K562 (cell line): ENCODE data around the gene LRRC74B. TPM values are rescaled to one million over a fixed set of nuclear protein-coding genes. Genes with fewer than 3 reads are reported as not detected.

Experiments used
- ARHGAP35 ChIP-seq: fragments of 450-650 bp; IDR thresholded peaks from 2 replicates; pipeline ENCODE4 v1.6.1; 2018; ENCODE audit not compliant: partially characterized antibody
- BACH1 ChIP-seq: fragments of 200-800 bp; sonication (Bioruptor generic); IDR thresholded peaks from 2 replicates; pipeline ENCODE4 v1.6.1; 2016; ENCODE audit warnings: missing genetic modification characterization, missing compliant biosample characterization
- ESRRA ChIP-seq: fragments of 450-650 bp; IDR thresholded peaks from 2 replicates; pipeline ENCODE4 v1.6.1; 2014; ENCODE audit warnings: low read depth, mild to moderate bottlenecking, moderate library complexity, borderline replicate concordance
- HCFC1 ChIP-seq: IDR thresholded peaks from 2 replicates; pipeline ENCODE4 v1.6.1; 2012; ENCODE audit warnings: low read depth, low read length, improper control_type of control experiment
- KDM5B ChIP-seq: fragments of 200-600 bp; sonication (generic); IDR thresholded peaks from 2 replicates; pipeline ENCODE4 v1.6.1; 2012; ENCODE audit warnings: low read depth, mild to moderate bottlenecking, moderate library complexity, low read length, control low read depth, inconsistent platforms; ENCODE audit not compliant: insufficient replicate concordance
- NR3C1 ChIP-seq: sonication (generic); formaldehyde crosslinking; IDR thresholded peaks from 2 replicates; pipeline ENCODE4 v1.8.1; 2022; ENCODE audit warnings: missing genetic modification reagents
- RBM39 ChIP-seq: fragments of 200-400 bp; formaldehyde crosslinking; optimal IDR thresholded peaks from 2 replicates; pipeline ENCODE3; 2018; ENCODE audit warnings: low read depth, low read length
- SMAD2 ChIP-seq: fragments of 150-350 bp; IDR thresholded peaks from 2 replicates; pipeline ENCODE4 v1.6.1; 2014; ENCODE audit warnings: low read depth, mild to moderate bottlenecking, low read length
- ZNF239 ChIP-seq: fragments of 250-450 bp; sonication (Bioruptor Pico); IDR thresholded peaks from 2 replicates; pipeline ENCODE4 v1.4.0; 2020; ENCODE audit warnings: mild to moderate bottlenecking
- ZNF586 ChIP-seq: fragments of 450-650 bp; formaldehyde crosslinking; conservative IDR thresholded peaks from 2 replicates; pipeline ENCODE4 v1.4.0; 2020; ENCODE audit warnings: mild to moderate bottlenecking, moderate library complexity
- ZNF696 ChIP-seq: fragments of 250-450 bp; sonication (Bioruptor Pico); conservative IDR thresholded peaks from 2 replicates; pipeline ENCODE4 v1.4.0; 2020; ENCODE audit warnings: mild to moderate bottlenecking, moderate library complexity
- ZNF76 ChIP-seq: fragments of 250-450 bp; sonication (Bioruptor Pico); IDR thresholded peaks from 2 replicates; pipeline ENCODE4 v1.4.0; 2020; ENCODE audit warnings: mild to moderate bottlenecking, moderate library complexity, borderline replicate concordance
- polyA plus RNA-seq, 8 experiments: library from polyadenylated mRNA; depleted of rRNA in 4 of 8; stranded (reverse) in 5 of 8; unstranded in 3 of 8; fragments of >200 nt; fragmentation: Nextera tagmentation in 2 of 8; fragmentation: Illumina TruSeq in 1 of 8; extraction: Ambion mirVana in 2 of 8; extraction: Trizol in 1 of 8; gene quantifications; 2 replicates each; pipeline versions ENCODE4 v1.2.1 to v1.2.3, GENCODE V29; 2011 to 2014; ENCODE audit warnings: inconsistent platforms in 1 of 8, missing spikeins in 1 of 8
- total RNA-seq, 7 experiments: library from RNA; depleted of rRNA in 6 of 7; stranded (reverse); fragments of >200 nt in 6 of 7; fragmentation: Illumina TruSeq in 2 of 7; extraction: Trizol in 2 of 7; gene quantifications; 2 replicates each; pipeline versions ENCODE4 v1.2.1 to v1.2.3, GENCODE V29; 2011 to 2021; ENCODE audit warnings: low replicate concordance in 1 of 7
- TF ChIP-seq, protein P1 (sequence below): fragments of 250-450 bp; sonication (Bioruptor Pico); IDR thresholded peaks from 2 replicates; pipeline ENCODE4 v1.4.0; 2020
- TF ChIP-seq, protein P2 (sequence below): fragments of 250-450 bp; sonication (Bioruptor Pico); IDR thresholded peaks from 2 replicates; pipeline ENCODE4 v1.9.0; 2021; ENCODE audit warnings: mild to moderate bottlenecking, inconsistent platforms
- TF ChIP-seq, protein P3 (sequence below): sonication (generic); formaldehyde crosslinking; IDR thresholded peaks from 2 replicates; pipeline ENCODE4 v1.8.0; 2023; ENCODE audit warnings: mild to moderate bottlenecking, missing genetic modification reagents
- TF ChIP-seq, protein P4 (sequence below): sonication (generic); formaldehyde crosslinking; IDR thresholded peaks from 2 replicates; pipeline ENCODE4 v1.8.1; 2023; ENCODE audit warnings: mild to moderate bottlenecking, missing genetic modification reagents
- TF ChIP-seq, protein P5 (sequence below): fragments of 250-450 bp; sonication (Bioruptor Pico); IDR thresholded peaks from 2 replicates; pipeline ENCODE4 v1.5.1; 2021; ENCODE audit warnings: mild to moderate bottlenecking

The LRRC74B gene
- total and polyA plus RNA-seq, 9 of the 15 experiments (the other 6 are each of a cell fraction or from before 2014, with no cell fraction given) = not detected

DNA sequence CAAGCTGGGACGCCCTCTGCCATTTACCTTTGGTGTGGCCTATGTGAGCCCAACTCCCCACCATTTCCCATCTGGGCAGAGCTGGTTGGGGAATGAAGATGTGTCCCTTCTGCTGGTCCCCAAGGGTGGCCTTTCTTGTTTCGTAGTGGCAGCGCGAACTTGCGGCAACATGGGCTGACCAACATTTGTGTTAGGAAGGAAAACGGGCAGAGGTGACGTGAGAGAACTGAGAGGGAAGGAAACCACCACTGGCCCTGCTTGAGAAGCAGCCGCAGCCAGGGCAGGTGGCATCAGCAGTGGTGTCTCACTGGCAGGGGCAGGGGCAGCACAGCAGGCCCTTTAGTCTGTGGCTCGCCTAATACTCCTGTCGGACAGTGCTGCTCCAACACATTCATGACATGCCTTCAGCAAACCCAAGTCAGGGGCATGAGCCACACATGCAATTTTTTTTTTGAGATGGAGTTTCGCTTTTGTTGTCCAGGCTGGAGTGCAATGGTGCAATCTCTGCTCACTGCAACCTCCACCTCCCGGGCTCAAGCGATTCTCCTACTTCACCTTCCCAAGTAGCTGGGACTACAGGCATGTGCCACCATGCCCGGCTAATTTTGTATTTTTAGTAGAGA lies 29.9 kb downstream of the LRRC74B start (continued):
- TF ChIP-seq, protein P1, sequence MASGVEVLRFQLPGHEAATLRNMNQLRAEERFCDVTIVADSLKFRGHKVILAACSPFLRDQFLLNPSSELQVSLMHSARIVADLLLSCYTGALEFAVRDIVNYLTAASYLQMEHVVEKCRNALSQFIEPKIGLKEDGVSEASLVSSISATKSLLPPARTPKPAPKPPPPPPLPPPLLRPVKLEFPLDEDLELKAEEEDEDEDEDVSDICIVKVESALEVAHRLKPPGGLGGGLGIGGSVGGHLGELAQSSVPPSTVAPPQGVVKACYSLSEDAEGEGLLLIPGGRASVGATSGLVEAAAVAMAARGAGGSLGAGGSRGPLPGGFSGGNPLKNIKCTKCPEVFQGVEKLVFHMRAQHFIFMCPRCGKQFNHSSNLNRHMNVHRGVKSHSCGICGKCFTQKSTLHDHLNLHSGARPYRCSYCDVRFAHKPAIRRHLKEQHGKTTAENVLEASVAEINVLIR (CRISPR knock-in tag) = 0 out of 2 replicates have a peak, but pooled peaks have one; percentile 16
- TF ChIP-seq ZNF696 (CRISPR knock-in tag) (no peak), BACH1 (no peak), KDM5B (no peak), NR3C1 (CRISPR knock-in tag) (no peak), HCFC1 (no peak), SMAD2 (no peak), ZNF586 (CRISPR knock-in tag) (no peak), ZNF239 (no peak), ESRRA (no peak), ZNF76 (CRISPR knock-in tag) (0 out of 2 replicates have a peak, but pooled peaks have one; percentile 58), RBM39 (no peak), ARHGAP35 (no peak)
- TF ChIP-seq, protein P2, sequence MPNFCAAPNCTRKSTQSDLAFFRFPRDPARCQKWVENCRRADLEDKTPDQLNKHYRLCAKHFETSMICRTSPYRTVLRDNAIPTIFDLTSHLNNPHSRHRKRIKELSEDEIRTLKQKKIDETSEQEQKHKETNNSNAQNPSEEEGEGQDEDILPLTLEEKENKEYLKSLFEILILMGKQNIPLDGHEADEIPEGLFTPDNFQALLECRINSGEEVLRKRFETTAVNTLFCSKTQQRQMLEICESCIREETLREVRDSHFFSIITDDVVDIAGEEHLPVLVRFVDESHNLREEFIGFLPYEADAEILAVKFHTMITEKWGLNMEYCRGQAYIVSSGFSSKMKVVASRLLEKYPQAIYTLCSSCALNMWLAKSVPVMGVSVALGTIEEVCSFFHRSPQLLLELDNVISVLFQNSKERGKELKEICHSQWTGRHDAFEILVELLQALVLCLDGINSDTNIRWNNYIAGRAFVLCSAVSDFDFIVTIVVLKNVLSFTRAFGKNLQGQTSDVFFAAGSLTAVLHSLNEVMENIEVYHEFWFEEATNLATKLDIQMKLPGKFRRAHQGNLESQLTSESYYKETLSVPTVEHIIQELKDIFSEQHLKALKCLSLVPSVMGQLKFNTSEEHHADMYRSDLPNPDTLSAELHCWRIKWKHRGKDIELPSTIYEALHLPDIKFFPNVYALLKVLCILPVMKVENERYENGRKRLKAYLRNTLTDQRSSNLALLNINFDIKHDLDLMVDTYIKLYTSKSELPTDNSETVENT (CRISPR knock-in tag) = no peak
- TF ChIP-seq, protein P3, sequence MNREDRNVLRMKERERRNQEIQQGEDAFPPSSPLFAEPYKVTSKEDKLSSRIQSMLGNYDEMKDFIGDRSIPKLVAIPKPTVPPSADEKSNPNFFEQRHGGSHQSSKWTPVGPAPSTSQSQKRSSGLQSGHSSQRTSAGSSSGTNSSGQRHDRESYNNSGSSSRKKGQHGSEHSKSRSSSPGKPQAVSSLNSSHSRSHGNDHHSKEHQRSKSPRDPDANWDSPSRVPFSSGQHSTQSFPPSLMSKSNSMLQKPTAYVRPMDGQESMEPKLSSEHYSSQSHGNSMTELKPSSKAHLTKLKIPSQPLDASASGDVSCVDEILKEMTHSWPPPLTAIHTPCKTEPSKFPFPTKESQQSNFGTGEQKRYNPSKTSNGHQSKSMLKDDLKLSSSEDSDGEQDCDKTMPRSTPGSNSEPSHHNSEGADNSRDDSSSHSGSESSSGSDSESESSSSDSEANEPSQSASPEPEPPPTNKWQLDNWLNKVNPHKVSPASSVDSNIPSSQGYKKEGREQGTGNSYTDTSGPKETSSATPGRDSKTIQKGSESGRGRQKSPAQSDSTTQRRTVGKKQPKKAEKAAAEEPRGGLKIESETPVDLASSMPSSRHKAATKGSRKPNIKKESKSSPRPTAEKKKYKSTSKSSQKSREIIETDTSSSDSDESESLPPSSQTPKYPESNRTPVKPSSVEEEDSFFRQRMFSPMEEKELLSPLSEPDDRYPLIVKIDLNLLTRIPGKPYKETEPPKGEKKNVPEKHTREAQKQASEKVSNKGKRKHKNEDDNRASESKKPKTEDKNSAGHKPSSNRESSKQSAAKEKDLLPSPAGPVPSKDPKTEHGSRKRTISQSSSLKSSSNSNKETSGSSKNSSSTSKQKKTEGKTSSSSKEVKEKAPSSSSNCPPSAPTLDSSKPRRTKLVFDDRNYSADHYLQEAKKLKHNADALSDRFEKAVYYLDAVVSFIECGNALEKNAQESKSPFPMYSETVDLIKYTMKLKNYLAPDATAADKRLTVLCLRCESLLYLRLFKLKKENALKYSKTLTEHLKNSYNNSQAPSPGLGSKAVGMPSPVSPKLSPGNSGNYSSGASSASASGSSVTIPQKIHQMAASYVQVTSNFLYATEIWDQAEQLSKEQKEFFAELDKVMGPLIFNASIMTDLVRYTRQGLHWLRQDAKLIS (CRISPR knock-in tag) = 0 out of 2 replicates have a peak, but pooled peaks have one; percentile 48
- TF ChIP-seq, protein P4, sequence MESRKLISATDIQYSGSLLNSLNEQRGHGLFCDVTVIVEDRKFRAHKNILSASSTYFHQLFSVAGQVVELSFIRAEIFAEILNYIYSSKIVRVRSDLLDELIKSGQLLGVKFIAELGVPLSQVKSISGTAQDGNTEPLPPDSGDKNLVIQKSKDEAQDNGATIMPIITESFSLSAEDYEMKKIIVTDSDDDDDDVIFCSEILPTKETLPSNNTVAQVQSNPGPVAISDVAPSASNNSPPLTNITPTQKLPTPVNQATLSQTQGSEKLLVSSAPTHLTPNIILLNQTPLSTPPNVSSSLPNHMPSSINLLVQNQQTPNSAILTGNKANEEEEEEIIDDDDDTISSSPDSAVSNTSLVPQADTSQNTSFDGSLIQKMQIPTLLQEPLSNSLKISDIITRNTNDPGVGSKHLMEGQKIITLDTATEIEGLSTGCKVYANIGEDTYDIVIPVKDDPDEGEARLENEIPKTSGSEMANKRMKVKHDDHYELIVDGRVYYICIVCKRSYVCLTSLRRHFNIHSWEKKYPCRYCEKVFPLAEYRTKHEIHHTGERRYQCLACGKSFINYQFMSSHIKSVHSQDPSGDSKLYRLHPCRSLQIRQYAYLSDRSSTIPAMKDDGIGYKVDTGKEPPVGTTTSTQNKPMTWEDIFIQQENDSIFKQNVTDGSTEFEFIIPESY (CRISPR knock-in tag) = no peak
- TF ChIP-seq, protein P5, sequence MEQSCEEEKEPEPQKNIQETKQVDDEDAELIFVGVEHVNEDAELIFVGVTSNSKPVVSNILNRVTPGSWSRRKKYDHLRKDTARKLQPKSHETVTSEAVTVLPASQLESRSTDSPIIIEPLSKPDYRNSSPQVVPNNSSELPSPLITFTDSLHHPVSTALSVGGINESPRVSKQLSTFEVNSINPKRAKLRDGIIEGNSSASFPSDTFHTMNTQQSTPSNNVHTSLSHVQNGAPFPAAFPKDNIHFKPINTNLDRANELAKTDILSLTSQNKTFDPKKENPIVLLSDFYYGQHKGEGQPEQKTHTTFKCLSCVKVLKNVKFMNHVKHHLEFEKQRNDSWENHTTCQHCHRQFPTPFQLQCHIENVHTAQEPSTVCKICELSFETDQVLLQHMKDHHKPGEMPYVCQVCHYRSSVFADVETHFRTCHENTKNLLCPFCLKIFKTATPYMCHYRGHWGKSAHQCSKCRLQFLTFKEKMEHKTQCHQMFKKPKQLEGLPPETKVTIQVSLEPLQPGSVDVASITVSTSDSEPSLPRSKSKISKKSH (CRISPR knock-in tag) = no peak
